Epidermal melanocyte (primary cell): ENCODE measurements around the gene CHKB.
"Not testable (repeated sequence)": the region's sequence is repeated elsewhere in the genome, so short reads cannot be mapped to it uniquely, and the experiment has no call there.

Source experiments
- DNase-seq: peaks from one replicate; pipeline ENCODE4 v3.0.0; 2011; ENCODE audit warnings: low spot score; ENCODE audit not compliant: insufficient read length

CHKB gene

GRCh38 chr22:50612528-50613221 is 30.0 kb upstream of the CHKB start:
- no peak for DNase-seq

- no peak for DNase-seq
These were observed 29.5 kb upstream of the CHKB start for GRCh38 chr22:50612168-50612527.

GRCh38 chr22:50611341-50612060 is 28.9 kb upstream of the CHKB start:
- DNase-seq = no peak

GRCh38 chr22:50610581-50610980 is 27.9 kb upstream of the CHKB start:
- no peak for DNase-seq

- no peak for DNase-seq
These were observed 27.4 kb upstream of the CHKB start for GRCh38 chr22:50610041-50610451.

GRCh38 chr22:50609599-50609998 is 26.9 kb upstream of the CHKB start:
- no peak for DNase-seq

GRCh38 chr22:50608996-50609395 is 26.3 kb upstream of the CHKB start:
- no peak for DNase-seq

GRCh38 chr22:50608058-50608840 is 25.6 kb upstream of the CHKB start:
- DNase-seq = not testable (repeated sequence)

GRCh38 chr22:50607659-50608020 is 25.0 kb upstream of the CHKB start:
- DNase-seq = no peak

GRCh38 chr22:50606946-50607658 is 24.5 kb upstream of the CHKB start:
- no peak for DNase-seq

- DNase-seq = no peak
These were observed 23.7 kb upstream of the CHKB start for GRCh38 chr22:50606165-50606945.

- DNase-seq = no peak
These were observed 23.0 kb upstream of the CHKB start for GRCh38 chr22:50605613-50606074.

GRCh38 chr22:50605002-50605612 is 22.5 kb upstream of the CHKB start:
- no peak for DNase-seq

- DNase-seq = no peak
These were observed 21.8 kb upstream of the CHKB start for GRCh38 chr22:50604256-50605001.

GRCh38 chr22:50603511-50604255 is 21.0 kb upstream of the CHKB start:
- DNase-seq = no peak

GRCh38 chr22:50602338-50602700 is 19.7 kb upstream of the CHKB start:
- no peak for DNase-seq

GRCh38 chr22:50601669-50602337 is 19.2 kb upstream of the CHKB start:
- DNase-seq = no peak

- no peak for DNase-seq
These were observed 18.5 kb upstream of the CHKB start for GRCh38 chr22:50600967-50601668.
